Kidney epithelial cell (primary cell): ENCODE results near the gene ZYG11A. TPM values are rescaled to one million over a fixed set of nuclear protein-coding genes. Genes with fewer than 3 reads are reported as not detected.

Experiments
- DNase-seq: peaks from one replicate; pipeline ENCODE4 v3.0.0-alpha.2; 2010; ENCODE audit warnings: low read depth
- H3K27me3 ChIP-seq: 2 replicates; pipeline ENCODE4 v1.6.0; 2011; ENCODE audit warnings: low read length; ENCODE audit not compliant: control insufficient read depth, insufficient read depth
- H3K36me3 ChIP-seq: 2 replicates; pipeline ENCODE4 v1.5.1; 2011; ENCODE audit warnings: low read length; ENCODE audit not compliant: control insufficient read depth, insufficient read depth
- H3K4me3 ChIP-seq: 2 replicates; pipeline ENCODE4 v1.5.1; 2011; ENCODE audit warnings: low read depth, mild to moderate bottlenecking, control low read depth, low read length
- total RNA-seq: library from RNA; depleted of rRNA; stranded (reverse); fragments of >200 nt; gene quantifications from 2 replicates; pipeline ENCODE4 v1.2.3, GENCODE V29; 2015
- TF ChIP-seq, protein P1 (sequence below): IDR thresholded peaks from 2 replicates; pipeline ENCODE4 v1.5.1; 2011; ENCODE audit warnings: mild to moderate bottlenecking, moderate library complexity, low read length, control low read depth, inconsistent platforms; ENCODE audit not compliant: insufficient read depth, poor library complexity, severe bottlenecking

The ZYG11A gene
- total RNA-seq, 1 donor from 2014 or later: 0.50 TPM

DNA sequence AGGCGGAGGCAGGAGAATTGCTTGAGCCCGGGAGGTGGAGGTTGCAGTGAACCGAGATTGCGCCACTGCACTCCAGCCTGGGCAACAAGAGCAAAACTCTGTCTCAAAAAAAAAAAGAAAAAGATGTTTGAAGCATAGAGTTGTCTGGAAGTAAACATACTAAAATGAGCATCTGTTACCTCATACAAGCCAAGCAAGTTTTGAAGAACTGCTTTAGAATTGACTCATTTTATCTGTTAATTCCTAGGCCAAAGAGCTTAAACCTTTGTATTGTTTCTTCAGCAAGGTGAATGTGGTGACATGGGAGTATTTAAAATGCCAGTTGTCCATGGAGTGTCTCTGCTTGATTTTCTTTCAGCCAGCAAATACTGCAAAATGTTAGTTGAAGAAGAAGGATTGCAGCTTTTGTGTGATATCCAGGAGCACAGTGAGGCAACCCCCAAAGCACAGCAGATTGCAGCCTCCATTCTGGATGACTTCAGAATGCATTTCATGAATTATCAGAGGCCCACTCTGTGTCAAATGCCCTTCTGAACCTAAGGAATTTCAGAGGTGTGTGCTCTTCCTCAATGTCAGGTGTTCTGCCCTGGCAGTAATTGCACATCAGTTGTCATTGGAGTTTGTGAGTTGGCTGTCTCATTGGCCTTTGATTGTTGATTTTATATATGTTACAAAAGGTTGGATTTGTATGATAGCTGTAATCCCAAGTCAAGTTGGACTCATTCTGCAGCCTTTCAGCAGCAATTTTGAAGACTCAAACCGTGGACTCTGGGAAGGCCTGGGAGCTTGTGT is 50.1 kb downstream of the ZYG11A start:
- Histone ChIP-seq H3K27me3 (no peaks in the 10 kb centered on the region), H3K4me3 (no peak overlapping the region), H3K36me3 (no peaks in the 10 kb centered on the region)
- TF ChIP-seq, protein P1, sequence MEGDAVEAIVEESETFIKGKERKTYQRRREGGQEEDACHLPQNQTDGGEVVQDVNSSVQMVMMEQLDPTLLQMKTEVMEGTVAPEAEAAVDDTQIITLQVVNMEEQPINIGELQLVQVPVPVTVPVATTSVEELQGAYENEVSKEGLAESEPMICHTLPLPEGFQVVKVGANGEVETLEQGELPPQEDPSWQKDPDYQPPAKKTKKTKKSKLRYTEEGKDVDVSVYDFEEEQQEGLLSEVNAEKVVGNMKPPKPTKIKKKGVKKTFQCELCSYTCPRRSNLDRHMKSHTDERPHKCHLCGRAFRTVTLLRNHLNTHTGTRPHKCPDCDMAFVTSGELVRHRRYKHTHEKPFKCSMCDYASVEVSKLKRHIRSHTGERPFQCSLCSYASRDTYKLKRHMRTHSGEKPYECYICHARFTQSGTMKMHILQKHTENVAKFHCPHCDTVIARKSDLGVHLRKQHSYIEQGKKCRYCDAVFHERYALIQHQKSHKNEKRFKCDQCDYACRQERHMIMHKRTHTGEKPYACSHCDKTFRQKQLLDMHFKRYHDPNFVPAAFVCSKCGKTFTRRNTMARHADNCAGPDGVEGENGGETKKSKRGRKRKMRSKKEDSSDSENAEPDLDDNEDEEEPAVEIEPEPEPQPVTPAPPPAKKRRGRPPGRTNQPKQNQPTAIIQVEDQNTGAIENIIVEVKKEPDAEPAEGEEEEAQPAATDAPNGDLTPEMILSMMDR: no peak
- no peak for DNase-seq

DNA sequence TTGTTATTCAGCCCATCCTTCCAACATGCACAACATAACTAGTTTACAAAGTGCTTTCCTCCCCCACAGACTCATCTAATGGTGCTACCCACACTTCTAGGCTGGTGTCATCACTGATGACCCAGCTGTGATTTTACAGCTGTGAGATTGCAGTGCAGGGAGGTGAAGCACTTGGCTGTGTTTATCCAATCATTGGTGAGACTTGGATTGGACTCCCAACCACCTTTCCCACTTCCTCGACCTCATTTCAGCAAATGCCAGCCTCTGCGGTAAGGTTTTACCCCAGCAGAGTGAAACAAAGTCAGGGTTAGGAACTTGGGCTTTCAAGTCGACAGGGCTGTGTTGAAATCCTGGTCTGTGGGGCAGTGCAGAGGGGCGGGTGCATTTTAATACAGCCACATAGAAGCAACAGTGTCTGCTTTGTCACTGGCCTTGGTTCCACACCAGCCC is 56.9 kb downstream of the ZYG11A start:
- Histone ChIP-seq H3K27me3 (no peaks in the 10 kb centered on the region), H3K36me3 (no peaks in the 10 kb centered on the region), H3K4me3 (no peak overlapping the region)
- TF ChIP-seq, protein P1: no peak
- DNase-seq: peak; percentile 32

DNA sequence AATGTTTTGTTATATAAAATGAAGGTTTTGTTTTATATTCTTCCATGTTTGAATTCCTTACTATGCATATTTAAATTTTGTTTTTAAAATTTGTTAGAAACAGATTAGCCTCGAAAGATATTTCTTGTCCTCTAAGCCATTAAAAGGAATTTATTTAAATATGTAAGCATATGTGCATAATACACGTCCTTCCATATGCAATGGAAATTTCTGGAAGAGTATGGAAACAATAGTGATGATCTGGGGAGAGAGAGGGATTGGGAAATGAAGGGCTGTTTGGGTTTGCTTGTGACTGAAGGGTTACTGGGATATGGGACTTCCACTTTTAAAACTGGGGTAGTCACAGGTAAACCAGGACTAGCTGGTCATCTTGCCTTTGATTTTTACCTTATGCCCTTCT is 57.8 kb downstream of the ZYG11A start:
- TF ChIP-seq, protein P1: no peak
- Histone ChIP-seq H3K36me3 (no peaks in the 10 kb centered on the region), H3K4me3 (no peak overlapping the region), H3K27me3 (no peaks in the 10 kb centered on the region)
- DNase-seq: no peak

DNA sequence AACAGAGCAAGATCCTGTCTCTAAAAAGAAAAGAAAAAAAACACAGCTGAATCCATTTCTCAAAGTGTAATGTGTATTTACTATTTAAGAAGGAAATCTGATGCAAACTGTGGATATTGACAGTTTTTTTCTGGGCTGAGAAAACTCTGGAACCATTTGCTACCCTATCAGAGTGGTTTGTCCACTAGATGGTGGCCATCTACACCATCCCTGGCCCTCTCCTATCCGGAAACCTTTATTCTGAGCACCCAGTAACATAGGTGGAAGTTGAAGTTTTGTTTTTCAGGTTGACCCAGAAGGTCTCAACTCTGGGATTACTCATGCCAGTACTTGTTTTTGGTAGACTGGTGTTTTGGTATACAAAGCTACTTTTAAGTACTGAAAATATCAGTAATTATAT is 58.8 kb downstream of the ZYG11A start:
- no peak for DNase-seq
- TF ChIP-seq, protein P1: no peak
- peaks cover under 1% of the 10 kb centered on the region for H3K36me3 ChIP-seq
- H3K27me3 ChIP-seq: no peaks in the 10 kb centered on the region
- H3K4me3 ChIP-seq: no peak overlapping the region

DNA sequence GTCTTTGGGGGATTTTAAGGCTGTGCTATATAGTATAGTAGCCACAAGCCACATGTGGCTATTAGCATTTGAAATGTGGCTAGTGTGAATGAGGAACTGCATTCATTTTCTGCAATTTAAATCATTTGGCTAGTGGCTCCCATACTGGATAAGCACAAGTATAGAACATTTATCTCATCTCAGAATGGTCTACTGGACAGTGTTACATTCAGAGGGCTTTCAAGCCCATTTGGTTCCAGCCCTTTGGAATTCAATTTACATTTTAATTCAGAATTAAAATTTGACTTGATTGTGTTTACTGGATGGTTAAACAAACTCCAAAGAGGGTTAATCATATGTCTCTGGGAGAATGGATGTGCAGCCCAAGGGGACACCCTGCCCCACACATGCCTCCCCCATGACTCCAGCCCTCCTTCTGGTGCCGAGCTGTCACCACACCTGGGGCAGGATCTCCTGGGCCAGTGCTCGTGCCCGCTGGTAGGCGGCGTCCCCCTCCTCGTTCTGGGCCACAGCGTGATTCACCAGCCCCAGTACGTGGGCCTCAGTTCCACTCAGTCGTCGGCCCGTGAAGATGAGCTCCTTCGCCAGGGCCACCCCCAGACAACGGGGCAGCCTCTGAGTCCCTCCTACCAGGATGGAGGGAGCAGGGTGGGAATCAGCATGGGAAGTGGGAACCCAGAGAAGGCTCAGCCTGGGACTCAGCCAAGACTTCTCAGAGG is 61.8 kb downstream of the ZYG11A start:
- no peak overlapping the region for H3K4me3 ChIP-seq
- no peaks in the 10 kb centered on the region for H3K27me3 ChIP-seq
- H3K36me3 ChIP-seq: peaks cover 1% of the 10 kb centered on the region
- DNase-seq: no peak
- TF ChIP-seq, protein P1: no peak
